Measurements from ENCODE around the gene AUH. TPM values are rescaled to one million over a fixed set of nuclear protein-coding genes. Genes with fewer than 3 reads are reported as not detected.

The AUH gene
- polyA plus RNA-seq, 3 donors: 4.0 to 9.9 (median 8.4) TPM

DNA sequence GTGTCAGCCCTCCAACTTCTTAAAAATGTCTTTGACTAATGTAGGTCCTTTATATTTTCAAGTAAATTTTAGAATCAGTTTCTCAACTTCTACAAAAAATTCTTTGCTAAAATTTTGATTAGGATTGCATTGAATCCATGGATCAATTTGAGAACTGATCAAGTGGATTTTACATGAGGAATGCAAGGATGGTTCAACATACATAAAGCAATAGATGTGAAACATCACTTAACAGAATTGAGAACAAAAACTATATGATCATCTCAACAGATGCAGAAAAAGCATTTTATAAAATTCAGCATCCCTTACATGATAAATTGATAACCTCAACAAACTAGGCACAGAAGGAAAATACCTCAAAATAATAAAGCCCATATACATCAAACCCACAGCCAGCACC, 190.8 kb downstream of the AUH start:
- H3K4me1 Mint-ChIP-seq: peaks cover 14% of the 10 kb centered on the region

DNA sequence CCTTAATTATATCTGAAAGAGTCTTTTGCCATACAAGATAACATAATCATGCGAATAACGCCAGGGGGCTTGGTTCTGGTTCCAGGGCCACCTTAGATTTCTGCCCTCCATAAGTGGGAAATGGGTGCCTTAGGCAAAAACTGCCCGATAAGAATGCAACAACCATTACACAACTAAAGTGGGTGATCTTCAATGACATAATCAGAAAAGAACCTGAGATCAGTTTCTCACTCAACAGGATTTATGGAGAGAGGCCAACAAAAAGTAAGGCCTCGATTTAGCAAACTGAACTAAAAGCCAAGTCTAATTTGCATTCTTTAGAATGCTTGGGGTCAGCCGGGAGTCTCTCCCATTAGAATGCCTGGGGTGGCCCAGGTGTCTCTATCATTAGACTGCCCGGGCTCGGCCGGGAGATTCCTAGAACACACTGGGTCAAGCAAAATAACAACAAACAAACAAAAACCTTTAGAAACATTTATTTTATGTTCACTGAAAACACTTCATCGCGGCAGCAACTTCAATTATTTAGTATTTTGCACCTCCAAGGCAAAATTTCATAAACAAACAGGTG, 194.8 kb downstream of the AUH start:
- DNase-seq: no peak
- no peak overlapping the region for H3K4me3 Mint-ChIP-seq
- no CpG with 5 or more reads among the region's 10 CpGs for WGBS (ENCODE audit: insufficient coverage)
- H3K27ac ChIP-seq (ENCODE audit: low read depth in 1 of 2, low read length in 2 of 2): no peak overlapping the region
- no peak overlapping the region for H2AFZ ChIP-seq (ENCODE audit: insufficient read depth, low read depth, low read length, poor library complexity, severe bottlenecking)
- no peaks in the 10 kb centered on the region for H4K20me1 ChIP-seq (ENCODE audit: insufficient read depth, low read length)
- H3K4me3 ChIP-seq (replicated peaks in 1 of 3; ENCODE audit: low read depth in 2 of 3, low read length in 3 of 3): no peak overlapping the region
- peaks cover 5 to 14% of the 10 kb centered on the region in 2 donors for H3K36me3 Mint-ChIP-seq
- peaks cover 6 to 20% of the 10 kb centered on the region in 2 donors for H3K9me3 ChIP-seq (replicated peaks in 1 of 2; ENCODE audit: control insufficient read depth in 1 of 2, insufficient read depth in 1 of 2, low read length in 2 of 2)
- no peak overlapping the region for H3K4me2 ChIP-seq (replicated peaks; ENCODE audit: extremely low read depth, low read length, poor library complexity, severe bottlenecking)
- peaks cover 0 to 5% (median 2%) of the 10 kb centered on the region in 3 donors for H3K27me3 Mint-ChIP-seq (ENCODE audit: low read depth in 3 of 3)
- intact Hi-C loops (cut with micrococcal nuclease): loop anchor here in 1 of 2 donors (10.0 kb wide), 1 partner anchor 128 kb away; no protein-coding TSS in a partner anchor
- no peak overlapping the region for H3K9ac ChIP-seq (ENCODE audit: insufficient read depth, low read length, poor library complexity, severe bottlenecking)
- TF ChIP-seq, protein P1, sequence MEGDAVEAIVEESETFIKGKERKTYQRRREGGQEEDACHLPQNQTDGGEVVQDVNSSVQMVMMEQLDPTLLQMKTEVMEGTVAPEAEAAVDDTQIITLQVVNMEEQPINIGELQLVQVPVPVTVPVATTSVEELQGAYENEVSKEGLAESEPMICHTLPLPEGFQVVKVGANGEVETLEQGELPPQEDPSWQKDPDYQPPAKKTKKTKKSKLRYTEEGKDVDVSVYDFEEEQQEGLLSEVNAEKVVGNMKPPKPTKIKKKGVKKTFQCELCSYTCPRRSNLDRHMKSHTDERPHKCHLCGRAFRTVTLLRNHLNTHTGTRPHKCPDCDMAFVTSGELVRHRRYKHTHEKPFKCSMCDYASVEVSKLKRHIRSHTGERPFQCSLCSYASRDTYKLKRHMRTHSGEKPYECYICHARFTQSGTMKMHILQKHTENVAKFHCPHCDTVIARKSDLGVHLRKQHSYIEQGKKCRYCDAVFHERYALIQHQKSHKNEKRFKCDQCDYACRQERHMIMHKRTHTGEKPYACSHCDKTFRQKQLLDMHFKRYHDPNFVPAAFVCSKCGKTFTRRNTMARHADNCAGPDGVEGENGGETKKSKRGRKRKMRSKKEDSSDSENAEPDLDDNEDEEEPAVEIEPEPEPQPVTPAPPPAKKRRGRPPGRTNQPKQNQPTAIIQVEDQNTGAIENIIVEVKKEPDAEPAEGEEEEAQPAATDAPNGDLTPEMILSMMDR (IDR thresholded peaks at IDR 0.05): no peak
- peaks cover 7 to 26% (median 22%) of the 10 kb centered on the region in 7 donors for H3K9me3 Mint-ChIP-seq
- peaks cover 35% of the 10 kb centered on the region for H3K4me1 Mint-ChIP-seq
- peaks cover 34 to 36% of the 10 kb centered on the region in 2 donors for H3K4me1 ChIP-seq (ENCODE audit: control insufficient read depth in 1 of 2, insufficient read depth in 2 of 2, low read length in 2 of 2)
- H3K79me2 ChIP-seq (ENCODE audit: insufficient read depth, low read length): no peaks in the 10 kb centered on the region
- no peak overlapping the region for H3K27ac Mint-ChIP-seq
- no peaks in the 10 kb centered on the region for H3K27me3 ChIP-seq (ENCODE audit: control insufficient read depth in 2 of 2, insufficient read depth in 2 of 2, low read length in 2 of 2)
- no peaks in the 10 kb centered on the region for H3K36me3 ChIP-seq (replicated peaks in 1 of 2; ENCODE audit: control insufficient read depth in 1 of 2, insufficient read depth in 2 of 2, low read length in 2 of 2)

More for the DNA sequence above, 190.8 kb downstream of the AUH start:
- Histone ChIP-seq H2AFZ (ENCODE audit: insufficient read depth, low read depth, low read length, poor library complexity, severe bottlenecking) (no peak overlapping the region), H3K4me3 (replicated peaks in 1 of 3; ENCODE audit: low read depth in 2 of 3, low read length in 3 of 3) (no peak overlapping the region), H3K79me2 (ENCODE audit: insufficient read depth, low read length) (no peaks in the 10 kb centered on the region), H3K27me3 (ENCODE audit: control insufficient read depth in 2 of 2, insufficient read depth in 2 of 2, low read length in 2 of 2) (no peaks in the 10 kb centered on the region), H4K20me1 (ENCODE audit: insufficient read depth, low read length) (no peaks in the 10 kb centered on the region), H3K9me3 (replicated peaks in 1 of 2; ENCODE audit: control insufficient read depth in 1 of 2, insufficient read depth in 1 of 2, low read length in 2 of 2) (peaks cover 6 to 24% of the 10 kb centered on the region in 2 donors), H3K4me1 (ENCODE audit: control insufficient read depth in 1 of 2, insufficient read depth in 2 of 2, low read length in 2 of 2) (peaks cover 9 to 16% of the 10 kb centered on the region in 2 donors), H3K36me3 (replicated peaks in 1 of 2; ENCODE audit: control insufficient read depth in 1 of 2, insufficient read depth in 2 of 2, low read length in 2 of 2) (no peaks in the 10 kb centered on the region), H3K9ac (ENCODE audit: insufficient read depth, low read length, poor library complexity, severe bottlenecking) (no peak overlapping the region), H3K27ac (ENCODE audit: low read depth in 1 of 2, low read length in 2 of 2) (no peak overlapping the region), H3K4me2 (replicated peaks; ENCODE audit: extremely low read depth, low read length, poor library complexity, severe bottlenecking) (no peak overlapping the region)
- no peak overlapping the region for H3K27ac Mint-ChIP-seq
- DNase-seq: no peak
- peaks cover 13 to 31% (median 22%) of the 10 kb centered on the region in 7 donors for H3K9me3 Mint-ChIP-seq
- intact Hi-C loops (cut with micrococcal nuclease): no loop called here
- TF ChIP-seq, protein P1 (IDR thresholded peaks at IDR 0.05): no peak
- H3K4me3 Mint-ChIP-seq: no peak overlapping the region
- H3K27me3 Mint-ChIP-seq (ENCODE audit: low read depth in 3 of 3): no peaks in the 10 kb centered on the region
- peaks cover 0 to 3% of the 10 kb centered on the region in 2 donors for H3K36me3 Mint-ChIP-seq
